Astrocyte of the spinal cord (primary cell): ENCODE results near the gene MMP8.
A peak's percentile ranks its signal among the peaks of the same experiment; 100 is the strongest.
"Not testable (repeated sequence)": the region's sequence is repeated elsewhere in the genome, so short reads cannot be mapped to it uniquely, and the experiment has no call there.

Experiments used
- DNase-seq: peaks from one replicate; pipeline ENCODE4 v3.0.0; 2011; ENCODE audit warnings: low read depth, low spot score
- H3K4me3 ChIP-seq: 2 replicates; pipeline ENCODE4 v1.5.1; 2011; ENCODE audit warnings: low read depth, mild to moderate bottlenecking, low read length, moderate library complexity
- in situ Hi-C: cut with HindIII; loops from 2 replicates; pipeline ENCODE4 v1.10.0; 2017; ENCODE audit warnings: low sequenced_read_pairs
- TF ChIP-seq, protein P1 (sequence below): IDR thresholded peaks from 2 replicates; pipeline ENCODE4 v1.5.1; 2012; ENCODE audit warnings: low read depth, mild to moderate bottlenecking, low read length, inconsistent platforms

Gene MMP8

DNA sequence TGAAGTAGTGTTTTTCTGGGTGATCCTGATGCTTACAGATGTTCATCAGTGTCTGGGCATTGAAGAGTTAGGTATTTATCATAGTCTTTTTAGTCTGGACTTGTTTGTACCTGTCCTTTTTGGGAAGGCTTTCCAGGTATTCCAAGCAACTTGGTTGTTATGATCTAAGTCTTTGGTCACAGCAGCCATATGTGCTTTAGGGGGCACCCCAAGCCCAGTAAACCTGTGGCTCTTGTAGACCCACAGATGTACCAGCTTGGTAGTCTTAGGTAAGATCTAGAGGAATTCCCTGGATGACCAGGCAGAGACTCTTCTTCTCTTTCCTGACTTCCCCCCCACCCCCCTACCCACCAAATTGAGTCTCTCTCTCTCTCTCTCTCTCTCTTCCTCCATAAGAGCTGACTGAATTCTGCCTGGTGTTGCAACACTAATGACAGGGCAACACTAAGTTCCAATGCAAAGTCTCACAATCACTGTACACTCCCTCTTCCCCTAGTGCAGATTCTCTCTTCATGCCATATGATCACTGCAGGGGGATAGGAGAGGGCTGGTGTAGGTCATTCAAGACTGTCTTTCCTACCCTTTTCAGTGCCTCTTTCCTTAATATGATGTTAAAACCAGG, 24.5 kb upstream of the MMP8 start:
- DNase-seq, result no peak
- TF ChIP-seq, protein P1, sequence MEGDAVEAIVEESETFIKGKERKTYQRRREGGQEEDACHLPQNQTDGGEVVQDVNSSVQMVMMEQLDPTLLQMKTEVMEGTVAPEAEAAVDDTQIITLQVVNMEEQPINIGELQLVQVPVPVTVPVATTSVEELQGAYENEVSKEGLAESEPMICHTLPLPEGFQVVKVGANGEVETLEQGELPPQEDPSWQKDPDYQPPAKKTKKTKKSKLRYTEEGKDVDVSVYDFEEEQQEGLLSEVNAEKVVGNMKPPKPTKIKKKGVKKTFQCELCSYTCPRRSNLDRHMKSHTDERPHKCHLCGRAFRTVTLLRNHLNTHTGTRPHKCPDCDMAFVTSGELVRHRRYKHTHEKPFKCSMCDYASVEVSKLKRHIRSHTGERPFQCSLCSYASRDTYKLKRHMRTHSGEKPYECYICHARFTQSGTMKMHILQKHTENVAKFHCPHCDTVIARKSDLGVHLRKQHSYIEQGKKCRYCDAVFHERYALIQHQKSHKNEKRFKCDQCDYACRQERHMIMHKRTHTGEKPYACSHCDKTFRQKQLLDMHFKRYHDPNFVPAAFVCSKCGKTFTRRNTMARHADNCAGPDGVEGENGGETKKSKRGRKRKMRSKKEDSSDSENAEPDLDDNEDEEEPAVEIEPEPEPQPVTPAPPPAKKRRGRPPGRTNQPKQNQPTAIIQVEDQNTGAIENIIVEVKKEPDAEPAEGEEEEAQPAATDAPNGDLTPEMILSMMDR, result no peak
- H3K4me3 ChIP-seq, result no peak overlapping the region
- in situ Hi-C loops, result no loop called here

GRCh38 chr11:102746746-102747578, 22.2 kb upstream of the MMP8 start:
- in situ Hi-C loops, H3K4me3 ChIP-seq, DNase-seq: not testable (repeated sequence)

DNA sequence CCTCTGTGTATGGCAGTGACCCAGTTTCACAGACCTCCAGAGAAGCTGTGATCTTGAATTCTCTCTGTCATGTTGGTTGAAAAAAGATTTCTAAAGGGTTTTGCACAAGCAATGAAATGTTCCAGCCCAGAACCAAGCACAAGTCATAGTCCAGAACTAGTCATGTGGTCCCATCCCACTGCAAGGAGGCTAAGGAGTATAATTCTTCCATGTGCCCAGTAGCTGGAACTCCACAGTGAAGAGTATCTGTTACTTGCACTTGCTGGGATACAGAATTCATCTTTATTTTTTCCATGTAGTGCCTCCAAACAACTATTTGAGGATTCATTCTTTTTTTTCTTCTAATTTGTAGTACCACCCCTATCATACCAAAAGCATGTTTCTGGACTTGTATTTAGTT, 9.9 kb upstream of the MMP8 start:
- TF ChIP-seq, protein P1, result no peak
- no peak for DNase-seq
- in situ Hi-C loops, result no loop called here
- no peak overlapping the region for H3K4me3 ChIP-seq

DNA sequence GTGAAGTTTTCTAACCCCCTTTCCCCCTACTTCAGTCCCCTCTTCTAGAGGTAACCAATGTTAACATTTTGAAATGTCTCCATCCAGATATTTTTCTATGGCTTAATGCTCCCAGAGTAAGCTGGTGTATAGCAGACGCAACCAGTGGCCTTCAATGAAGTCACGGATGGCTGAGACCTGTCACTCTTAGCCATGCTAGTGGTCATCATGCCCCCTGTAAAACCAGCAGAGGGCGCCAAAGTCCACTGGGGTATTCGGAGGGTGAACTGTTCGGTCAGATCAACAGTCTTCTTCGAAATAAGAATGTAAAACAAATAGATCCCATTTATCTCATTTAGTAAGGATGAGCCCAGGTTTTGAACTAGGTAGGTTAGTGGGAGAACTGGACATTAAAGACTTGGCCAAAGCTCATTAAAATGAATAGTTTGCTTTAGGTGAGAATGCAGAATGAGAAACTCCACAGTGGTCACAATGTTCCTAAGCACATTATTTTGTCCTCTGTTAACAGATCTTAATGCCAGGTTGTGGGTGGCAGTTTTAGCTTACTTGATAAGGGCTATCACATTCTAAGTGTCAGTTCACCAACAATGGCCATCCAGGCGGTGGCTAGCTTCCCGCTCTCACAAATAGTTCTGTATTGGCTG, 8.6 kb upstream of the MMP8 start:
- TF ChIP-seq, protein P1, result peak; percentile 77
- in situ Hi-C loops, result no loop called here
- DNase-seq, result peak; percentile 39
- no peak overlapping the region for H3K4me3 ChIP-seq

DNA sequence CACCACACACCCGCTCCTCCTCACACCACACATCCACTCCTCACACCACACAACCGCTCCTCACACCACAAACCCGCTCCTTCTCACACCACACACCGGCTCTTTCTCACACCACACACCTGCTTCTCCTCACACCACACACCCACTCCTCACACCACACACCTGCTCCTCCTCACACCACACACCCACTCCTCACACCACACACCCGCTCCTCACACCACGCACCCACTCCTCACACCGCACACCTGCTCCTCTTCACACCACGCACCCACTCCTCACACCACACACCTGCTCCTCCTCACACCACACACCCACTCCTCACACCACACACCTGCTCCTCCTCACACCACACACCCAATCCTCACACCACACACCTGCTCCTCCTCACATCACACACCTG, 6.2 kb upstream of the MMP8 start:
- H3K4me3 ChIP-seq, DNase-seq, in situ Hi-C loops: not testable (repeated sequence)

- TF ChIP-seq, protein P1, result no peak
- in situ Hi-C loops, result no loop called here
- no peak for DNase-seq
- H3K4me3 ChIP-seq, result no peak overlapping the region
Observed at GRCh38 chr11:102729849-102730815, 5.4 kb upstream of the MMP8 start.

DNA sequence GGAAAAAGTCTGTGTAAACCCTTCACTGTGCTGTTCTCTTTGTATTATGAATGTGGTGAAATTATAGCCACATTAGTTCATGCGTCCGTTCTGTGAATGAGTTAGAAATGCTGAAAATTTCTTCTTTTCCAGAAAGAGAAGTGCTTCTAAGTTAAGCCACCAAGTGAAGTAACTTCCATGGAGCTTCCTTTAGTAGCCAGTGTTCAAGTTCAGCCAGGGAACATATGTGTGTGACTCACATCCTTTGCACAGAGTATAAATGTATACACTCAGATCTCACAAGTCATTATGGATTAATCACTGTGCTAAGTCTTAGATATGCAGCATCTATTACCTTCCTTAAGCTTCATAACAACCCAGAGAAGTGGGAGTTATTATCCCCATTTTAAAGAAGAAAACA, 3.1 kb upstream of the MMP8 start:
- DNase-seq, result peak; percentile 58

More for the DNA sequence above, 3.1 kb upstream of the MMP8 start:
- in situ Hi-C loops, result no loop called here
- no peak overlapping the region for H3K4me3 ChIP-seq
- TF ChIP-seq, protein P1, result no peak
